Stimulated activated naive B cell treated with anti-CD40 and anti-IgM and Interleukin-4, amounts not matched to agents 10 μg/mL and 1 μg/mL and 100 μg/mL, for 72 hours (primary cell): ENCODE data around the gene AOPEP.

ENCODE experiments used
- ATAC-seq, 2 donors: fragments of 150-1000 bp; cut with Tn5 transposase; replicated peaks; 2 replicates each; pipeline ENCODE4 v1.10.0; 2021; ENCODE audit warnings: moderate library complexity in 1 of 2
- DNase-seq: peaks from one replicate; pipeline ENCODE4 v3.0.0; 2021
- H3K27ac Mint-ChIP-seq: one replicate; pipeline ENCODE4 v1.8.0; 2022; ENCODE audit warnings: mild to moderate bottlenecking, mixed read lengths
- H3K27me3 Mint-ChIP-seq, 2 donors: one replicate each; pipeline ENCODE4 v1.8.0; 2022; ENCODE audit warnings: mixed read lengths in 2 of 2
- H3K36me3 Mint-ChIP-seq, 2 donors: one replicate each; pipeline ENCODE4 v1.8.0; 2022; ENCODE audit warnings: mixed read lengths in 2 of 2, mild to moderate bottlenecking in 1 of 2
- H3K4me1 Mint-ChIP-seq, 2 donors: one replicate each; pipeline ENCODE4 v1.8.0; 2022; ENCODE audit warnings: mixed read lengths in 2 of 2, mild to moderate bottlenecking in 1 of 2
- H3K4me3 Mint-ChIP-seq, 2 donors: one replicate each; pipeline ENCODE4 v1.8.0; 2022; ENCODE audit warnings: mild to moderate bottlenecking in 2 of 2, mixed read lengths in 2 of 2, moderate library complexity in 1 of 2
- H3K9me3 Mint-ChIP-seq, 2 donors: one replicate each; pipeline ENCODE4 v1.8.0; 2022; ENCODE audit warnings: mixed read lengths in 2 of 2, mild to moderate bottlenecking in 1 of 2

Gene AOPEP

DNA sequence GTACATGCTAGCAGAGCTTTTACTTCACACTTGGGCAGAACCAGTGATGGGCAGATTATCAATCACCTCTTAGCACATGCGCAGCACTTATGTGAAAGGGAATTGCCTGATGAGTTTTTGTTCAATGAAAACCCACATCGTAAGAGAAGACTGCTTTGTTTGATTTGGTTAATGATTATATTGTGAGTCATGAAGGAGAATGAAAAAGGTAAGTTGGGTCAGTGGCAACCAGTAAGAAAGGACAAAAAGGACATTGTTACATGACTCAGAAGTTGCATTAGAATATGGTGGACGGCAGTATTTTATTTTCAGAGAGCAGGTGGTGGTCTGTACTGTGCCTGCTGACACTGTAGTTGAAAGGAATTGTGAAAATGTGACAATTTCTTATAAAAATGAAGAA is 127.4 kb downstream of the AOPEP start:
- no peaks in the 10 kb centered on the region for H3K27me3 Mint-ChIP-seq
- H3K9me3 Mint-ChIP-seq = peaks cover 4 to 6% of the 10 kb centered on the region in 2 donors
- H3K4me1 Mint-ChIP-seq = peaks cover under 1 to 3% of the 10 kb centered on the region in 2 donors
- H3K4me3 Mint-ChIP-seq = no peak overlapping the region
- no peak overlapping the region for H3K27ac Mint-ChIP-seq
- H3K36me3 Mint-ChIP-seq = peaks cover 9 to 19% of the 10 kb centered on the region in 2 donors
- DNase-seq (no peak), ATAC-seq (no peak)

- ATAC-seq = no peak
- H3K27me3 Mint-ChIP-seq = peaks cover 0 to 5% of the 10 kb centered on the region in 2 donors
- peaks cover 4 to 6% of the 10 kb centered on the region in 2 donors for H3K9me3 Mint-ChIP-seq
- peaks cover 12 to 20% of the 10 kb centered on the region in 2 donors for H3K4me1 Mint-ChIP-seq
- no peak overlapping the region for H3K4me3 Mint-ChIP-seq
- no peak for DNase-seq
- H3K27ac Mint-ChIP-seq = no peak overlapping the region
- H3K36me3 Mint-ChIP-seq = peaks cover 9 to 16% of the 10 kb centered on the region in 2 donors
Measured at GRCh38 chr9:94855903-94856302, 129.4 kb downstream of the AOPEP start.

DNA sequence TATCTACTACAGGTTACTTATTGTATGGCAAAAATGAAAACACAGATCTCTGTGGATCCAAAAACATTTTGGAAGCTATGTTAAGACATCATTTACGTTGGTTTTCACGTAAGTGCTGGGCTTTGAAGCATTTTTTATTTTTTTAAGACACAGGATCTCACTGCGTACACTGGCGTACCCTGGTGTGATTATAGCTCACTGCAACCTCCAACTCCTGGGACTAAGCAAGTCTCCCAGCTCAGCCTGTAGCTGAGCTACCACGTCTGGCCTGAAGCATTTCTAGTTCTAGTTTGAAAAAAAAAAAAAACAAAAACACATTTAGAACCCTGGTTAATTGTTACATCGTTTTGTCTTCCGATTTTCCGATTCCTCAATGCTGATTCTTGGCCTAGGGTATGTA is 131.3 kb downstream of the AOPEP start:
- Mint-ChIP-seq H3K4me3 (no peak overlapping the region), H3K4me1 (peaks cover 21 to 35% of the 10 kb centered on the region in 2 donors), H3K27ac (no peak overlapping the region), H3K9me3 (peaks cover 4 to 6% of the 10 kb centered on the region in 2 donors), H3K36me3 (peaks cover 9 to 20% of the 10 kb centered on the region in 2 donors), H3K27me3 (peaks cover 0 to 9% of the 10 kb centered on the region in 2 donors)
- no peak for DNase-seq
- no peak for ATAC-seq

GRCh38 chr9:94859226-94859625 is 132.7 kb downstream of the AOPEP start:
- ATAC-seq (no peak), DNase-seq (no peak)
- Mint-ChIP-seq H3K9me3 (peaks cover 4 to 6% of the 10 kb centered on the region in 2 donors), H3K4me3 (no peak overlapping the region), H3K27ac (no peak overlapping the region), H3K4me1 (peaks cover 25 to 35% of the 10 kb centered on the region in 2 donors), H3K36me3 (peaks cover 14 to 22% of the 10 kb centered on the region in 2 donors), H3K27me3 (peaks cover 0 to 12% of the 10 kb centered on the region in 2 donors)

- H3K4me3 Mint-ChIP-seq = peak overlapping the region; percentile 22 to 31
Measured at GRCh38 chr9:94859891-94860290, 133.4 kb downstream of the AOPEP start.

GRCh38 chr9:94860678-94861588 is 134.4 kb downstream of the AOPEP start:
- Mint-ChIP-seq H3K36me3 (peaks cover 14 to 22% of the 10 kb centered on the region in 2 donors), H3K27ac (peak overlapping the region; percentile 56), H3K27me3 (peaks cover 0 to 12% of the 10 kb centered on the region in 2 donors), H3K9me3 (peaks cover 4 to 6% of the 10 kb centered on the region in 2 donors), H3K4me1 (peaks cover 25 to 35% of the 10 kb centered on the region in 2 donors), H3K4me3 (peak overlapping the region; percentile 16 to 29)
- ATAC-seq (peak; percentile 96 to 98), DNase-seq (peak; percentile 79)

More at GRCh38 chr9:94859891-94860290, 133.4 kb downstream of the AOPEP start:
- no peak for DNase-seq
- H3K36me3 Mint-ChIP-seq = peaks cover 14 to 22% of the 10 kb centered on the region in 2 donors
- H3K27me3 Mint-ChIP-seq = peaks cover 0 to 12% of the 10 kb centered on the region in 2 donors
- peak overlapping the region; percentile 25 for H3K27ac Mint-ChIP-seq
- peaks cover 25 to 35% of the 10 kb centered on the region in 2 donors for H3K4me1 Mint-ChIP-seq
- no peak for ATAC-seq
- H3K9me3 Mint-ChIP-seq = peaks cover 4 to 6% of the 10 kb centered on the region in 2 donors

DNA sequence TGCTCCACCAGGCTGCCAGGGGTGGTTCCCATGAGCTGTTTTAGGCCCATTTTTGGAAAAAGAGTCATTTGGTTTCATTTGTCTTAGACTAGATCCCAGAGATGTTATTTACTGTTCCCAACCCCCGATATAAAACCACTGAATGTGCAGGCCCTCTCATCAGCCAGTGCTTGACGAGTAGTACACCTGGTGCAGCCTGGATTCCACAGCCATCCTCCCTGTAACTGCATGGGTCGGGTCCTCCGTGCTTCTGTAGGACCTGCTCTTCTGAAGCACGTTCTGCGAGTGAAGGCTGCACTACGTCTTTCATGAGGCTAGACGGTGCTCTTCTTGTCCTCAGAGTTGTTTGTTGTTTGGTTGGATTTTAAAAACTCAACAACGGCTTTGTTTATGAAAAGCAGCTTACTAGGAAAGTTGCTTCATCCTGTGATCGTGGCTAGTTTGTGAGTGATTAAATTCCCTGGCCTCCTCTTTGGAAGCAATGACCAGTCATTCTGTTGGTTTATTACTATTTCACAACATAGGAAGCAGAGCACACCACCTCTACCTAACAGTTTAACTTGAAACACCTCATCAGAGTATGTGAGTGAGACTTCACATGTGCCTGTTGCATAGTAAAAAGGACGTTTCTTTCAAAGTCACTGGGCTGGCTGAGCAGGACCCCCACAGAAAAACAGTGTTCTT is 135.2 kb downstream of the AOPEP start:
- ATAC-seq (no peak), DNase-seq (no peak)
- Mint-ChIP-seq H3K36me3 (peaks cover 14 to 22% of the 10 kb centered on the region in 2 donors), H3K4me3 (no peak overlapping the region), H3K4me1 (peaks cover 25 to 35% of the 10 kb centered on the region in 2 donors), H3K27me3 (peaks cover 0 to 12% of the 10 kb centered on the region in 2 donors), H3K27ac (no peak overlapping the region), H3K9me3 (peaks cover 4 to 6% of the 10 kb centered on the region in 2 donors)

DNA sequence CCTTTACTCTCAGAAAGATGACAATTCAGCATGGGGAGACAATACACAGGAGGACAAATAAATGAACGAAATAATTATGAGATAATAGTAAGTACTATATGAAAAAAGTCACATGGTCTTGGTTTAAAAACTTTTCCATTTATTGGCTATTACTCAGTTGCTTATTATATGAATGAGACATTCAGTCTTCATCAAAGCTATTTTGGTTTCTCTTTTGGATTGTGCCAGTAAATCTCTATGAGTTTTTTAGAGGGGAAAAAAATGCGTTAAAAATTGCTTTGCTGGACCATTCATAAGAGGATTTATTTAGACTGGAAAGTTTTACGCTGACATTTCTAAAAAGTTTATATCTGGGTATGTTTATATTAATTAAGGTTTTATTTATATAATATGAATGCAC is 137.7 kb downstream of the AOPEP start:
- Mint-ChIP-seq H3K27ac (no peak overlapping the region), H3K9me3 (no peaks in the 10 kb centered on the region), H3K4me1 (peaks cover 25 to 32% of the 10 kb centered on the region in 2 donors), H3K4me3 (no peak overlapping the region), H3K36me3 (peaks cover 6 to 12% of the 10 kb centered on the region in 2 donors), H3K27me3 (peaks cover 0 to 12% of the 10 kb centered on the region in 2 donors)
- ATAC-seq = no peak
- no peak for DNase-seq

DNA sequence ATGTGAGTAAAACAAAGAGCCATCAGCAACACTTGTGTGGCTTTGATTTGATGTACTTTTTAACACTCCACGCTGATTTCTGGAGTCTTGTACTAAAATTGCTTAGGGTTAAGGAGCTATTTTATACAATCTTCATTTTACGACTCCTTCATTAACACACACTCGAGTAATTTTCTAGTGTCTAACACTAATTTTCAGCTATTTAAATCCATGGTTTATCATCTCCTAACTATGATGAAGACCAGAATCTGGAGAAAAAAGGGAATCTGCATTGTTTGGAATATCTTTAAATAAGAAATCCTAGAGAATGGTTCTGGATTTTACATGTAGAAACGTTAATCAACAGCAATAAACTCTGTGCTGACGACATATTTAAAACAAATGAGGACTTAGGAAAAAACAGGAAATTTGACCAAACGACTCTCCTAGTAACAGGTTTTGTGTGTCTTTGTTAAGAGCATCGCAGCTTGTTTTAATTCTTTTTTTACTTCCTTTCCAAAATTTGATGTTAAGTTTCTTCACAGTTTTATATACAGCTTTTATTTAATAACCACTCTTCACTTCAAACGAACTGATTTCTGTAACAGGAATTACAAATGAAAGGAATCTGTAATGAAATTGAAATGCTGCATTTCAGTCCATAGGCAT is 138.5 kb downstream of the AOPEP start:
- no peak for ATAC-seq
- Mint-ChIP-seq H3K4me1 (peaks cover 23 to 24% of the 10 kb centered on the region in 2 donors), H3K36me3 (peaks cover 4 to 9% of the 10 kb centered on the region in 2 donors), H3K4me3 (no peak overlapping the region), H3K27me3 (peaks cover 0 to 9% of the 10 kb centered on the region in 2 donors), H3K9me3 (no peaks in the 10 kb centered on the region), H3K27ac (no peak overlapping the region)
- DNase-seq = no peak

- peaks cover 18 to 20% of the 10 kb centered on the region in 2 donors for H3K4me1 Mint-ChIP-seq
- no peak overlapping the region for H3K4me3 Mint-ChIP-seq
- H3K9me3 Mint-ChIP-seq = no peaks in the 10 kb centered on the region
- H3K27ac Mint-ChIP-seq = no peak overlapping the region
- ATAC-seq (no peak), DNase-seq (no peak)
- H3K36me3 Mint-ChIP-seq = peaks cover 4 to 11% of the 10 kb centered on the region in 2 donors
- peaks cover 0 to 7% of the 10 kb centered on the region in 2 donors for H3K27me3 Mint-ChIP-seq
Measured at GRCh38 chr9:94865582-94866452, 139.3 kb downstream of the AOPEP start.

DNA sequence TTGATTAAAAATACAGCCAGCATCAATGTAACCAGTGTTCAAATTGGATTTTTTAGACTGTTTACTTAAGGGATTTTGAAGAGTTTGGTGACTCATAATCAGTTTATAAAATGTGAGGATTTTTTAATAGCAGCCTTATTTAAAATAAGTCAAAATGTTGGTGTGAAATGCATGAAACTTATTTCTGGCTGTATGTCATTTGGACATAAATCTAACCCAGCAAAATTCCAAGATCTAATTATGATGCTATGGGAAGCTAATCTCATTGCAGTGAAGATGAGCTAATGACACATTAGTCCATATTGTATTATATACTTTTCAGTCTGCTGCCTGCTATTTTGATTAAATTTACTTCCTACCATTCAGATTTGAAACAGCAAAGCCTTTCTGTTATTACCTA is 140.3 kb downstream of the AOPEP start:
- H3K36me3 Mint-ChIP-seq = peaks cover 7 to 15% of the 10 kb centered on the region in 2 donors
- no peak overlapping the region for H3K27ac Mint-ChIP-seq
- DNase-seq (no peak), ATAC-seq (no peak)
- peaks cover 12 to 13% of the 10 kb centered on the region in 2 donors for H3K4me1 Mint-ChIP-seq
- H3K27me3 Mint-ChIP-seq = peaks cover 0 to 7% of the 10 kb centered on the region in 2 donors
- no peak overlapping the region for H3K4me3 Mint-ChIP-seq
- H3K9me3 Mint-ChIP-seq = no peaks in the 10 kb centered on the region

GRCh38 chr9:94867281-94867841 is 140.9 kb downstream of the AOPEP start:
- Mint-ChIP-seq H3K36me3 (peaks cover 9 to 15% of the 10 kb centered on the region in 2 donors), H3K4me1 (peaks cover 6 to 15% of the 10 kb centered on the region in 2 donors), H3K9me3 (no peaks in the 10 kb centered on the region), H3K27ac (no peak overlapping the region), H3K4me3 (no peak overlapping the region), H3K27me3 (peaks cover 0 to 7% of the 10 kb centered on the region in 2 donors)
- no peak for ATAC-seq
- no peak for DNase-seq

DNA sequence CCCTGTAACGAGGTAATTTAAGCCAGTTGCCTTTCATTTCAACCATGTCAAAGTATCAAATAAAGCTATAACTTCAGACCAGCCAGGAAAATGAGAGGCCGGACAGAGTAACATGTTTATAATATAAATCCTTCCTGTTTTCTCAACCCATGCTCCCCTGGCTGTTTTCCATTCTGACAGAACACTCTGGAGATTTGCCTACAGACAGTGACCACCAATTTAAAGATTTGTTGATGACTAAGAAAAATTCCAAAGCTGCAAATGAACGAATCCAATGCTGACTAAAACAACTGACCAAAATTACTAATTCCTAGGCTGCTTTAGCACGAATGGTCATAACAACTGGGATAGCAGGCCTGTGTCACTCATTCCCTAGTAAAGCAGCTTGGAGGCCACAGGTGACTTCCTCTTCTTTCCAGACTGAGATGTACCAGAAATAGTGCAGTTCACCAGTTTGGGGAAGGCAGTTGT is 141.4 kb downstream of the AOPEP start:
- H3K9me3 Mint-ChIP-seq = no peaks in the 10 kb centered on the region
- no peak overlapping the region for H3K27ac Mint-ChIP-seq
- peaks cover 0 to 1% of the 10 kb centered on the region in 2 donors for H3K27me3 Mint-ChIP-seq
- H3K36me3 Mint-ChIP-seq = peaks cover 9 to 13% of the 10 kb centered on the region in 2 donors
- H3K4me1 Mint-ChIP-seq = peaks cover 5 to 11% of the 10 kb centered on the region in 2 donors
- DNase-seq (no peak), ATAC-seq (no peak)
- H3K4me3 Mint-ChIP-seq = no peak overlapping the region
